Progenitor cell of endocrine pancreas (in vitro differentiated cells): Measurements from ENCODE around the gene SPRR2F. TPM values are rescaled to one million over a fixed set of nuclear protein-coding genes. Genes with fewer than 3 reads are reported as not detected.

Source experiments
- DNase-seq: peaks from one replicate; pipeline ENCODE4 v3.0.0; 2021; ENCODE audit warnings: low spot score; ENCODE audit not compliant: unreplicated experiment
- H3K27ac Mint-ChIP-seq: 2 replicates; pipeline ENCODE4 v1.8.0; 2021; ENCODE audit warnings: mild to moderate bottlenecking, moderate library complexity, mixed read lengths
- H3K27me3 Mint-ChIP-seq: 2 replicates; pipeline ENCODE4 v1.8.0; 2021; ENCODE audit warnings: mixed read lengths
- H3K36me3 Mint-ChIP-seq: 2 replicates; pipeline ENCODE4 v1.8.0; 2022; ENCODE audit warnings: mixed read lengths; ENCODE audit not compliant: insufficient read depth
- H3K4me1 Mint-ChIP-seq: 2 replicates; pipeline ENCODE4 v1.8.0; 2021; ENCODE audit warnings: low read depth, mixed read lengths
- H3K4me3 Mint-ChIP-seq: 2 replicates; pipeline ENCODE4 v1.8.0; 2021; ENCODE audit warnings: low read depth, mild to moderate bottlenecking, moderate library complexity, mixed read lengths
- H3K9me3 Mint-ChIP-seq: 2 replicates; pipeline ENCODE4 v1.8.0; 2021; ENCODE audit warnings: low read depth, mixed read lengths
- long read RNA-seq: library from polyadenylated mRNA; unstranded; transcript quantifications from one replicate; pipeline ENCODE4 v2.0.0, GENCODE V29; 2020
- total RNA-seq: library from RNA; stranded (reverse); gene quantifications from 2 replicates; pipeline ENCODE4 v1.2.1, GENCODE V29; 2021
- TF ChIP-seq, protein P1 (sequence below): fragments of 200-600 bp; sonication (generic); IDR thresholded peaks from one replicate; pipeline ENCODE4 v1.5.0; 2021; ENCODE audit warnings: antibody characterized with exemption, mild to moderate bottlenecking; ENCODE audit not compliant: unreplicated experiment

SPRR2F gene
- 1.7 and 4.0 TPM in 2 replicates for total RNA-seq
- long read RNA-seq = 0 reads

- no peak within 1 kb of the TSS for H3K27ac Mint-ChIP-seq
- peaks cover 1% of the 10 kb centered on the region for H3K9me3 Mint-ChIP-seq
- TF ChIP-seq, protein P1, sequence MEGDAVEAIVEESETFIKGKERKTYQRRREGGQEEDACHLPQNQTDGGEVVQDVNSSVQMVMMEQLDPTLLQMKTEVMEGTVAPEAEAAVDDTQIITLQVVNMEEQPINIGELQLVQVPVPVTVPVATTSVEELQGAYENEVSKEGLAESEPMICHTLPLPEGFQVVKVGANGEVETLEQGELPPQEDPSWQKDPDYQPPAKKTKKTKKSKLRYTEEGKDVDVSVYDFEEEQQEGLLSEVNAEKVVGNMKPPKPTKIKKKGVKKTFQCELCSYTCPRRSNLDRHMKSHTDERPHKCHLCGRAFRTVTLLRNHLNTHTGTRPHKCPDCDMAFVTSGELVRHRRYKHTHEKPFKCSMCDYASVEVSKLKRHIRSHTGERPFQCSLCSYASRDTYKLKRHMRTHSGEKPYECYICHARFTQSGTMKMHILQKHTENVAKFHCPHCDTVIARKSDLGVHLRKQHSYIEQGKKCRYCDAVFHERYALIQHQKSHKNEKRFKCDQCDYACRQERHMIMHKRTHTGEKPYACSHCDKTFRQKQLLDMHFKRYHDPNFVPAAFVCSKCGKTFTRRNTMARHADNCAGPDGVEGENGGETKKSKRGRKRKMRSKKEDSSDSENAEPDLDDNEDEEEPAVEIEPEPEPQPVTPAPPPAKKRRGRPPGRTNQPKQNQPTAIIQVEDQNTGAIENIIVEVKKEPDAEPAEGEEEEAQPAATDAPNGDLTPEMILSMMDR = no peak
- no peak for DNase-seq
- no peaks in the 10 kb centered on the region for H3K27me3 Mint-ChIP-seq
- no peaks in the 10 kb centered on the region for H3K36me3 Mint-ChIP-seq
- no peak within 1 kb of the TSS for H3K4me3 Mint-ChIP-seq
- H3K4me1 Mint-ChIP-seq = no peaks in the 10 kb centered on the region
Observed at GRCh38 chr1:153113416-153113815, at the start of gene SPRR2F. Gene SPRR2F, minus strand, starts transcription at chr1:153113516. Its CDS starts 783 bp downstream, at chr1:153112733.

DNA sequence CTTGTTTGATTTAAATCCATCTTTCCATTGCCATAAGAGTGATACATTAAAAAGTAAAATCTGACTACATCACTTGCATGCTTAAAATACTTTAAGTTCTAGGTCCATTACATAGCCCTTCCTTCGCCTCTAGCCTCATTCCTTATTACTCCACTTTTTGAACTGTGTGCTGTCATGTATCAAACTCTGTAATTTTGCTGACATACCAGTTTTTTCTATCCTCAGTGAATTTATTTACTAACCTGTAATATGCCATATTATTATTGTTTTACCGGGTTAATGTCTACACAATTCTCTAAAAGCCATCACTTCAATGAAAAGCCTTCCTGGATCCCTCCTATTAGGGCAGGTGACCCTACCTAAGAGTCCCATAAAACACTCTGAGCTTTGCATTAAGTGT lies 42.2 kb upstream of the SPRR2F start:
- DNase-seq = no peak
- Mint-ChIP-seq H3K4me3 (no peak overlapping the region), H3K27me3 (no peaks in the 10 kb centered on the region), H3K4me1 (no peaks in the 10 kb centered on the region), H3K9me3 (peaks cover 17% of the 10 kb centered on the region), H3K27ac (no peak overlapping the region), H3K36me3 (no peaks in the 10 kb centered on the region)
- TF ChIP-seq, protein P1 = no peak

DNA sequence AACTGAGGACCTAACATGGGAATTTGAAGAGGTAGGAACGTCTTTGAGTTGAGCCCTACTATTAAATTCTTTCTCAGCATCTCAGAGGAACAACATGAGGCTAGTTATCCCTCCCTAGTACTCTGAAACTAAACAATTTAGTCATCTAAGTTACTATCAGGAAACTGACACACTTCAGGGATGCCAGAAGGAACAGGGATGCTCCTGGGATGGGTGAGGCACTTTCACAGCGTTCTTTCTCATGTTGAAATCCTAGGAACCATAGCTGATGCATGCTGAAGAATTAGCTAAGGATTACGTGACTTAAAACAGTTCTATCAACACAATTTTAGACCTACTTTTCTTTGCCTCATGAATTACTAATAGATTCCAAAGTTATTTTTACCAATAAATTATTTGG lies 39.2 kb upstream of the SPRR2F start:
- H3K27me3 Mint-ChIP-seq = peaks cover 3% of the 10 kb centered on the region
- H3K4me3 Mint-ChIP-seq = no peak overlapping the region
- TF ChIP-seq, protein P1 = no peak
- DNase-seq = no peak
- peaks cover 6% of the 10 kb centered on the region for H3K9me3 Mint-ChIP-seq
- no peaks in the 10 kb centered on the region for H3K36me3 Mint-ChIP-seq
- H3K4me1 Mint-ChIP-seq = no peaks in the 10 kb centered on the region
- no peak overlapping the region for H3K27ac Mint-ChIP-seq

DNA sequence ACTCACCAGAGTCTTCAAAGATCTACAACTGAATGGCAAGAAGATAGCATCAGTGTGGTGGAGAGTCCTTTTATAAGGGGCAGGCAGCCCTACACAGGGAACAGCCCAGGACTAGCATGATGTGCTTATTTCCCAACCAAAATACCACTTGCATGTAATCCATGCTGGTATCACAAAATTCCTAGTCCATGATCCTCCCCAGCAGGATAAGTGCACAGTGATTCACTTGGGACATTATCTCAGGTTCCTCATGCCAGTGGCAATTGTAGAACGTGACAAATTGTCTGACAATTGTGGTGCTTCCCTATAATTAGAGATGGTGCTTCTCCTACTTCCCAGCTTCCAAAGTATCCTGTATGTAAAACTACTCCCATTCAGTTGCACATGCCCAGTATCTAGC lies 37.5 kb upstream of the SPRR2F start, which contains the start of gene SPRR2G:
Gene SPRR2G (minus strand): TSS at position 45 of the 400 bp plus-strand sequence. CDS start 780 bp downstream, outside the sequence.
- DNase-seq = no peak
- Mint-ChIP-seq H3K36me3 (no peaks in the 10 kb centered on the region), H3K4me3 (no peak within 1 kb of the TSS), H3K27me3 (peaks cover 3% of the 10 kb centered on the region), H3K4me1 (no peaks in the 10 kb centered on the region), H3K27ac (no peak within 1 kb of the TSS), H3K9me3 (no peaks in the 10 kb centered on the region)
- TF ChIP-seq, protein P1 = no peak

DNA sequence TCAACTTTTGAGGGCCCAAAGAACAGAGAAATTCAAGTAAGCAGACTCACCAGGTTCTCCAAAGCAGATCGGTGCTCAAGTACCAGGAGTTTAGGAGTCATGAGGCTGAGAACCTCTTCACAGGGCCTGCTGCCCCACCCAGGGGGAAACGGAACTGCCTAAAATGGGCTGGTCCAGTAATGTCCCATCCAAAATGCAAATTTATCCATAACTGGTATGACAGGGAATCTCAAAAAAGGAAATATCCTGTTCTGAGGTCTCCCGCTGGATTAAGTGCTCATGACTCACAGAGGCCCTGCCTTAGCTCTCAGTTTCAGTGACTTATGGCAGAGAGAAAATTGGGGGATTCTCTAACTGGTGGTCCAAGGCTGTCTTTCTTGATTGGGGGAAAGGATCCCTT lies 28.1 kb upstream of the SPRR2F start:
- Mint-ChIP-seq H3K27me3 (no peaks in the 10 kb centered on the region), H3K36me3 (no peaks in the 10 kb centered on the region), H3K27ac (no peak overlapping the region), H3K9me3 (no peaks in the 10 kb centered on the region), H3K4me3 (no peak overlapping the region), H3K4me1 (no peaks in the 10 kb centered on the region)
- TF ChIP-seq, protein P1 = no peak
- no peak for DNase-seq
